ENCODE measurements around the gene TMEM273. TPM values are rescaled to one million over a fixed set of nuclear protein-coding genes. Genes with fewer than 3 reads are reported as not detected.

Gene TMEM273
- total and polyA plus RNA-seq, 2 of the 4 experiments (the other 2 are of a cell fraction): not detected

GRCh38 chr10:49157229-49157628, 31.0 kb downstream of the TMEM273 start:
- no CpG with 5 or more reads among the region's 3 CpGs for WGBS, 2 experiments (ENCODE audit: extremely low coverage in 2 of 2, insufficient read length in 1 of 2)
- ChIA-PET POLR2A (ENCODE audit: unreplicated experiment) (no interaction called here), CTCF (no interaction called here)
- H3K27me3 ChIP-seq (ENCODE audit: control insufficient read depth, insufficient read depth, low read length): no peaks in the 10 kb centered on the region
- intact Hi-C loops (cut with micrococcal nuclease): no loop called here
- peak overlapping the region in 1 of 2 experiments; percentile 1; a peak in 1 of 4 replicates for H4K8ac ChIP-seq (ENCODE audit: low read depth in 2 of 2, low read length in 2 of 2)
- H3K9ac ChIP-seq (ENCODE audit: low read depth, low read length): no peak overlapping the region
- no peaks in the 10 kb centered on the region for H4K20me1 ChIP-seq (ENCODE audit: insufficient read depth, low read length)
- H4K5ac ChIP-seq (ENCODE audit: low read depth, low read length): no peak overlapping the region
- H2BK5ac ChIP-seq (ENCODE audit: low read depth, low read length, poor library complexity, severe bottlenecking): no peak overlapping the region
- in situ Hi-C loops (cut with MboI; ENCODE audit: low sequenced_read_pairs): no loop called here
- peak overlapping the region; percentile 23 for H3K14ac ChIP-seq (replicated peaks; ENCODE audit: low read depth, low read length)
- peak overlapping the region; percentile 6; the same call in 1 of the 2 replicates for H2BK20ac ChIP-seq (ENCODE audit: low read depth, low read length)
- H3K79me1 ChIP-seq (ENCODE audit: low read depth in 1 of 2, low read length in 2 of 2): no peaks in the 10 kb centered on the region
- H2AK5ac ChIP-seq (ENCODE audit: low read depth, low read length): peak overlapping the region; percentile 7; the same call in 1 of the 2 replicates
- TF ChIP-seq RAD21 (IDR thresholded peaks at IDR 0.05; ENCODE audit: low read length) (no peak), CTCF (conservative IDR thresholded peaks at IDR 0.05; ENCODE audit: low read depth, low read length) (no peak), MAFK (IDR thresholded peaks at IDR 0.05; ENCODE audit: low read depth, low read length) (no peak), CHD1 (IDR thresholded peaks at IDR 0.05; ENCODE audit: low read depth, low read length) (no peak), CEBPB (IDR thresholded peaks at IDR 0.05; ENCODE audit: low read depth, low read length) (no peak), MAZ (IDR thresholded peaks at IDR 0.05; ENCODE audit: borderline replicate concordance, low read depth, low read length) (no peak), ELK1 (IDR thresholded peaks at IDR 0.05; ENCODE audit: borderline replicate concordance, low read depth, low read length) (no peak), MXI1 (IDR thresholded peaks at IDR 0.05; ENCODE audit: borderline replicate concordance, low read depth, low read length) (no peak), USF2 (IDR thresholded peaks at IDR 0.05; ENCODE audit: low read depth, low read length) (no peak), RFX5 (IDR thresholded peaks at IDR 0.05; ENCODE audit: low read depth, low read length) (no peak), BHLHE40 (IDR thresholded peaks at IDR 0.05; ENCODE audit: low read depth, low read length) (no peak)
- DNase-seq: no peak
- peak overlapping the region; percentile 78; the same call in 2 of the 3 replicates for H2BK15ac ChIP-seq (ENCODE audit: low read depth, low read length)
- no peak overlapping the region for H3K4me3 ChIP-seq (ENCODE audit: insufficient read depth, low read depth, low read length)
- H3K27ac ChIP-seq (ENCODE audit: insufficient read depth, low read length): no peak overlapping the region
- no peak overlapping the region for H3K18ac ChIP-seq (ENCODE audit: low read depth, low read length)
- peaks cover 21% of the 10 kb centered on the region for H3K9me1 ChIP-seq (ENCODE audit: insufficient read depth, low read length)
- no peaks in the 10 kb centered on the region for H3K9me3 ChIP-seq (ENCODE audit: control insufficient read depth, insufficient read depth, low read length)
- 0 out of 2 replicates have a peak overlapping the region, but pooled peaks have one; percentile 53 for H3K4ac ChIP-seq (ENCODE audit: low read depth, low read length)
- no peak for ATAC-seq (ENCODE audit: low read depth)
- 0 out of 2 replicates have a peak overlapping the region, but pooled peaks have one; percentile 22 for H2BK120ac ChIP-seq (ENCODE audit: low read depth, low read length)
- H3K4me2 ChIP-seq (ENCODE audit: low read depth, low read length): no peak overlapping the region
- dilution Hi-C loops (cut with HindIII; ENCODE audit: low sequenced_read_pairs, unreplicated experiment): no loop called here
- no peak overlapping the region for H4K91ac ChIP-seq (ENCODE audit: insufficient read depth, low read depth, low read length)
- H3K36me3 ChIP-seq (ENCODE audit: control insufficient read depth, insufficient read depth, low read length): no peaks in the 10 kb centered on the region
- no peak overlapping the region for H3K23ac ChIP-seq (ENCODE audit: low read depth, low read length)
- H3K56ac ChIP-seq (ENCODE audit: extremely low read depth, insufficient read depth, low read length): no peak overlapping the region
- no peak overlapping the region for H2AFZ ChIP-seq (replicated peaks; ENCODE audit: low read length, poor library complexity)
- H3K4me1 ChIP-seq (ENCODE audit: control insufficient read depth, insufficient read depth, low read length): peaks cover 10% of the 10 kb centered on the region
- no peak overlapping the region for H2AK9ac ChIP-seq (replicated peaks; ENCODE audit: low read depth, low read length, poor library complexity)
- no TSS peak for BruUV-seq (replicated peaks)
